ENCODE results near the gene ASTL.
A peak's percentile ranks its signal among the peaks of the same experiment; 100 is the strongest.

The ASTL gene

DNA sequence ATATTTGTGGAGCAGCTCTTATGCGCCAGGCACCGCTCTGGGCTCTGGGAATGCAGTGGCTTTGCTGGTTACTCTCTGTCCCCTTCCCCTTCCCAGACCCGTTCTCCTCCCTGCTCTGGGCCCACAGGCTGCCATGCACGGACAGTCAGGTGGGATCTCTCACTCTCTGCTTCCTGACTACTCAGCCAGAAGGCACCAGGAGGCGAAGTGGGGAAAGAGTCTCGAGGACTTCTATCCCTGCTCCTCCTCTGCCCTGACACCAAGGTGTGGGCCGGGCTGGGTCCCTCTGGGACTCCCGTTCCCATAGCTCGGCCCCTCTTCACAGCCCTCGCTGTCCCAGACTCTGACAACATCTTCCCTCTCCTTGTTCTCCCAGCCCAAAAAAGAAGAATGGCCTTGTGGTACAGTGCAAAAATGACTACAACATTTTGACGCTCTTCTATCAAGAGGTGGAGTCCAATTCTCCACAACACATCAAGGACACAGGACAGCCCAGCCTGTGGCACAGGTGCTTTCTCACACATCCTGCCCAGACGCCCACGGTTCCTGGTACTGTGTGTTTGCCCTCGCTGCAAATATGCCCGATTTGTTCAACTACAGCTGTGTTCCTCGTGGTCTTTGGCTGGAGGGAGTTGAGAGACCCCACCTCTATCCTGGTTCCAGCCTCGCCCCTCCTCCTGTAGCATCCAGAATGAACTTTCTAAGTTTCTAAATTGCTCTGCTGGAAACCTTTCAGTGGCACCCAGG lies 21.0 kb upstream of the ASTL start:
- DNase-seq, result no peak

DNA sequence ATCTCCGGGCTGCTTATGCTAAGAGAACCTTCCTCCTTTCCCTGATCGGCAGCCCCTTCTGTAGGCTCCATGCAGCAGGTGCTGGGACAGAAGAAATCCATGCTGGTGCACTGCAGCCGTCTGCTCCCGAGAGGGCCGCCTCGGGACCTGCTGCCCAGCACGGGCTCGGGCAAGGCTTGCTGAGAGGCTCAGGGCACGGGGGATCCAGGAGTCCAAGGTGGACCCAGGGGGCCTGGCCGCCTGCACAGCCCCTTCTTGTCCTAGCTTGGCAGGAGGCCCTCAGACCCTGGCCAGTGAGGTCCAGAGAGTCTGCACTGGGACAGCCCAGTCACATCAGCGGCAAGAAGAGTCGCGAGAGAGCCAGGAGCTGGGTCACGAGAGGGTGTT lies 20.2 kb upstream of the ASTL start:
- DNase-seq, result no peak

- no peak for DNase-seq
Measured at GRCh38 chr2:96157649-96158553, 19.6 kb upstream of the ASTL start.

DNA sequence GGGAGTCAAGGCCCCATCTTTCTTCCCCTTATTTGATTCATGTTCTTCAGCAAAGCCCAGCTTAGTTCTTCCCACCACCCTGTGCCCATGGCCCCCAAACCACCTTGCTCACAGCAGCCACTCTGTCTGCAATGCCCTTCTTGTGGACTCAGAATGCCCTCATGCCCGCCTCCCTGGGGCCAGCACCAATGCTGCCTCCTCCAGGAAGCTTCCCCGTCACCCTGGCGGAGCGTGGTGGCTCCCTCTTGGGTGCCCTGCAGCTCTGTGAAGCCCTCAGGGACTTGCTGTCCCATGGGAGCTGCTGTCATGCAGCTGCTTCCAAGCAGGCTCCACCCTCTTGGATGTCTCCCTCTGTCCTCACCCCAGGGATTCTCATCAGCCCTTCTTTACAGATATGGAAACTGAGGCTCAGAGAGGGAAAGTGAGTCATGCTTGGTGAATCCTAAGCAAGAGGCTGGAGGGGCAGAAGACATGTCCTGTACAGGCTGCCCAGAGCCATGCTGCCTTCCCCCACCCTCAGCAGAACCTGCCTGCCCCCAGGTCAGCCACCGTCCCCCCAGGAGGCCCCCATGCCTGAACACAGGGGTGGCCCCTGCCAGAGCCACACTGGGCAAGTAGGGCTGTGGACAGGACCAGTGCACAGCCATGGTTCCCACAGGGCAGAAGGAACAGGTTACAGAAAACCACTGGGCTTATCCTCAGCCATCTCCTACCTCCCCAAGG lies 18.8 kb upstream of the ASTL start:
- DNase-seq, result no peak

DNA sequence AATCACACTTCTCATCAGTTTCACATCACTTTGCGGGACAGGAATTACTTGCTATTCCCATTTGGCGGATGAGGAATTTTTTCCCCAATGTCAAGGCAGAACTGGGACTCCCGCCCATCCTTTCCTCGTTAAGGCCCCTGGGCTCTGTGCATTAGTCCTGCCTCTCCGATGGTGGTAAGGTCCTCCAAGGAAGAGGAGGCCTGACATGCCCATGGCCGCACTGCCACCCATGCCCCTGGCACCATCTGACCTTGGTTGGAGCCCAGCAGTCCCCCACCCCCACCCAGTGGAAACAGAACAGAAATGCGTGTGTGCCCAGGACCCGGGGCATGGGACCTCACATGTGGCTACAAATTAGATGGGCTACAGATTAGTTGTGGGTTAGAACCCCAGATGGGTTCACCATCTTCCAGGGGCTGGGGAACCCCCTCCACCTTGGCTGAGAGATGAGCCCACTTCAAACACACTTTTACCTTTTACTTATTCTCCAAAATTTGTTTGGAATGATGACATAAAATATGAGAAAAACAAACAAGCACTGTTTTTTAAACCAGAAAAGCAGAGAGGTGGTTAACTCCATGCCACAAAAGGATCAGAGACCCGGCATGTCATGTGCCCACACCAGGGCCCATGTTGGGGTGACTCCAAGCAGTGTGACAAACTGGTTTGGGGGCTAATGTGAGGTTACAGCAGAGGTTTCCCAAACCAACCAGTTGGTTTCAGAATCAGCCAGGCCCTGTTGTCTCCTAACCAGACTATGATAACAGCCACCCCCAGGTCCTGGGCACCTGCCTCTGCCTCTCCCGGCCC lies 17.9 kb upstream of the ASTL start:
- no peak for DNase-seq

GRCh38 chr2:96154506-96155380 lies 16.4 kb upstream of the ASTL start:
- no peak for DNase-seq

- no peak for DNase-seq
Measured at GRCh38 chr2:96153991-96154431, 15.7 kb upstream of the ASTL start.

DNA sequence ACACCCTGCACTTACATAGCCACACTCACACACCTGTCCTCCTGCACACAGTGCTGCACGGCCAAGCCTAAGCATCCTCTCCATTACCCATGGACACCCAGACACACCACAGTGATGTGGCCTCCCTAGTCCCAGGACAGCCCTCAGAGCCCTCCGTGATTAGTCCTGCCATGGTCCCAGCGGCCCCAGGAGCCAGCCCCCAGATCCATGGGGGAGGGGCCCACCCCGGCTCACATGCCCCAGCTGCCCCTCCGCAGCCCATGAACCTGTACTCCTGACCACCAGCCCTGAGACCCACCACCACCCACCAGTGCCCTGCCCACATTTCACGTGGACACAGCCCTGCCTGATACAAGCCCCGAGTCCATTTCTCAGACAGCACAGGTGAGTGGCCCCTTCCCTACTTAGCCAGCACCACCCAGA lies 15.0 kb upstream of the ASTL start:
- DNase-seq, result no peak

DNA sequence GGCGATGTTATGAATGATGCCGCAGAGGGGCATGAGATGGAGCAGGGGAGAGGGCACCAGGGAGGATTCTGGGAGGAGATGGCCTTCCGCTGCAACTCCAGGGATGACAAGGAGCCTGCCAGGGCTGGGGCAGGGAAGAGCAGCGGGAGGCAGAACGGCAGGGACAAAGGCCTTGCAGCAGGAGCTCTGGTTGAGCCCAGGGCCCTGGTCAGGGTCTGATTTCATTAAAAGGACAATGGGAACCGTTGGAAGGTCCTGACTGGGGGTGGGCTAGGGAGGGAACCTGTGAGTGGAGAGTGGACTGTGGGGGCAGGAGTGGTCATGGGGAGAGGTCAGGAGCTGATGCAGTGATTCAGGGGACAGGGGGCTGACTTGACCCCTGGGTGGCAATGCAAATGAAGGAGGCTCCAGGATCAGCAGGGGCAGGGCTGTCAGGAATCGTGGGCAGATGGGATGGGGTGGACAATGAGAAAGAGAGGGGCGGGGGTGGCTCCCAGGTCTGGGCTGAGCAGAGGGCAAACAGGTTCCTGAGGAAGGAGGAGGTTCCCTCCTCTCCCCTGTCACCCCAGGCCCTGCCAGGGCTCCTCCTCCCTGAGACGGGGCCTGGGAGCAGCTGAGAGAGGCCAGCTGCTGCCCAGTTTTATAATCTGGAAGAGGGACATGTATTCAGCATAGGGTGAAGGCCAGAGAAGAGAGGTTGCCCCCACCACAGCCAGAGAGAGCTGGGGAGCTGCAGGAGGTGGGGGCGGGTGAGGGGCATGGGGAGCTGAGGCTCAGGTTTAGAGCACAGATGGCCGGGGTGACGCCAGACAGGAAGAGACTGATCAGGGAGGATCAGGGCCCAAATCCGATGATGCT lies 14.2 kb upstream of the ASTL start:
- DNase-seq, result no peak

GRCh38 chr2:96151595-96152303 lies 13.4 kb upstream of the ASTL start:
- no peak for DNase-seq

DNA sequence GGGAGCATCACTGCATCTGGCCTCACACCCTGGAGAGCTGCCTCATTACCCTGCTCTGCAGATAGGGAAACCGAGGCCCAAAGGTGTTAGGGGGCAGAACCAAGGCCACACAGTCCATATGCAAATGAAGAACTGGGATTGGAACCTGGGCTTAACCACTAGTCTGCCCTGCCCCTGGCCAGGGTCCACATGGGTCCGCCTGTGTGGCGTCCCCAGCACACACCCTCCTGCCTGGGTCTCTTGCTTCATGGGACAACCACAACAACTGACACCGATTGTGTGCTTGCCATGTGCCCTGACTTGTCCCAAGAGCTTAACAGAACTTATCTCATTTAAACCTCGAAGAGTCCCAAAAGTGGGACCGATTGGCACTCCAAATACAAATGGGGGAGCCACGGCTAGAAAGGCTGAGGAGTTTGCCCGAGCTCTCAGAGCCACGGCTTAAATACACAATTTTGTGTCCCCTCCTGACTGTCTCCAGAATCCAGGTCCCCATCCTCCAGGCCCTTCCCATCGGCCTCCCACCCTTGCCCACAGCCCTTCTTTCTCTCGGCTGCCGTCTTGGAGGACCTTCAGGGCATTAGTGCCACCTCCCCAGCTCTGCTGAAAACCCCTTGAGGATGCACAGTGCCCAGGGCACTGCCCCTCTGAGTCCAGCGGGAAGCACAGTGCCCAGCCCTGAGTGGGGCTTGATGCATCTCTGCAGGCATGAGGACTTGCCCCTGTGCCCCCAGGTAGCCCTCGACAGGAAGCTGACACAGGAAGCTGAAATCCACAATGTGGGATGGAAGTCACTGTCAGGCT lies 12.7 kb upstream of the ASTL start:
- DNase-seq, result no peak

GRCh38 chr2:96150007-96150640 lies 11.8 kb upstream of the ASTL start:
- DNase-seq, result no peak

GRCh38 chr2:96148410-96149217 lies 10.3 kb upstream of the ASTL start:
- peak; percentile 85 for DNase-seq

GRCh38 chr2:96147593-96148201 lies 9.4 kb upstream of the ASTL start:
- no peak for DNase-seq

DNA sequence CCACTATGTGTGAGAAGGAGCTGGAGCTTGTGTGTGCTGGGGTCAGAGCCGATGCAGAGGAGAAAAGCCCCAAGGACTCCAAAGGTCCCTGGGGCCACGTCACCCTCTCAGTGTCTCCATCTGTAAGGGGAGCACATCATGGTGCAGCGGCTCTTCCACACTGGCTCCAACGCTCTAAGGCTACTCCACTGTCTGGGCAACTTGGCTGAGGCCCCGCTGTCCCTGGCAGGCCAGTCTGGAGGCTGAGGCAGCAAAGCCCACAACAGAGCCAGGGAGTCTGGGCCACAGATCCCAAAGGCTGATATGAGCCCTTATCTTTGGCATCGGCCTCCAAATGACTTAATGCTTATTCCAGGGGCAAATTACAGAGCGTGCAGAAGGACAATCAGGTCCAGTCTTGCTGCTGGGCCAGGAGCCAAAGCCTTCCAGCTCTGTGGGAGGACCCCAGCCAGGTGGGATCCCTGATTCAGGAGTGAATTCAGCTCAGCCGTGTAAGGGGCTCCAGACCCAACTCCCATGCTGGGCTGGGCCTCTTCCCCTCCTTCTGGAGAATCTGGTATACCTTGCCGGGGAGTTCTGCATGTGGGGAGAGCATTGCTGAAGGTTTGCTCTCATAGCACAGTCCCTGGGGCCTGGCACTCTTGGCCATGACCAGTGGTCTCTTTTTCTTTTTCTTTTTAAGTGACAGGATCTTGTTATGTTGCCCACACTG lies 8.7 kb upstream of the ASTL start:
- no peak for DNase-seq
